GM19463 (cell line): ENCODE data around the gene AK1.

ENCODE experiments used
- ATAC-seq: cut with Tn5 transposase; IDR thresholded peaks from one replicate; pipeline ENCODE4 v1.9.1; 2021; ENCODE audit warnings: mild to moderate bottlenecking, moderate library complexity; ENCODE audit not compliant: unreplicated experiment

The AK1 gene

DNA sequence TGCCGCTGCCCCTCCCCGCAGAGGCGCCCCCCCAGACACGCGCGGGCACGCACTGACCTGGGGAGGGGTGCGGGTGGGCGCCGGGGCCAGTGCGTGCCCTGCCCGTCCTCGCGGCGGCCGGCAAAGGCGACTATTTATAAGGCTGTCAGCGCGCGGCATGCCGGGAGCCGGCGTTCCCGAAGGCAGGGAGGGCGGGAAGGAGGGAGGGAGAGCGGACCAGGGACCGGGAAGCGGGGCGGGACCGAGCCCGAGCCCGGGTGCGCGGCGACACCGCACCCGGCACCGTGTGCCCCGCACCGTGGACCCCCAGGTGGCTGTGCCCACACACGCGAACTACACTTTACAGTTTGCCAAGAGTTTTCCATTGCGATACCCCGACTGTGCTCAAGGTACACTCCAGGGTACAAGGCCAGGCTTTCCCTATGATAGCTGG lies at the start of gene AK1:
AK1 (minus strand) TSS at position 110 of the 433 bp plus-strand sequence. CDS start 3,058 bp downstream, outside the sequence.
- no peak for ATAC-seq

DNA sequence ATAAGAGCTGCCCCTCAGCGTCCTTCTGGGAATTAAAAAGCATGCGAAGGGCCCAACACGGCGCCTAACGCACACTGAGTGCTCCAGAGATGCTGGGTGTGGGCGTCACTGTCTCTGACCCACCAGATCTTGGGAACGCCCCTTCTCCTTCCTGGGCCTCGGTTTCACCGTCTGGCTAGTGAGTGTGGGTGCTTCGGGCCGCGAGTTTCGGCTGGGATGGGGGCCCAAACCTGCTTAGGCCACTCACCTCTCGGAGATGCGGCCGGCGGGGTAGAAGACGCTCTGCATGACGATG lies 49.4 kb upstream of the AK1 start:
- no peak for ATAC-seq

- no peak for ATAC-seq
Measured at GRCh38 chr9:127925959-127926905, 48.8 kb upstream of the AK1 start.

GRCh38 chr9:127924736-127925444 lies 47.4 kb upstream of the AK1 start:
- no peak for ATAC-seq

- no peak for ATAC-seq
Measured at GRCh38 chr9:127923771-127924170, 46.3 kb upstream of the AK1 start.

DNA sequence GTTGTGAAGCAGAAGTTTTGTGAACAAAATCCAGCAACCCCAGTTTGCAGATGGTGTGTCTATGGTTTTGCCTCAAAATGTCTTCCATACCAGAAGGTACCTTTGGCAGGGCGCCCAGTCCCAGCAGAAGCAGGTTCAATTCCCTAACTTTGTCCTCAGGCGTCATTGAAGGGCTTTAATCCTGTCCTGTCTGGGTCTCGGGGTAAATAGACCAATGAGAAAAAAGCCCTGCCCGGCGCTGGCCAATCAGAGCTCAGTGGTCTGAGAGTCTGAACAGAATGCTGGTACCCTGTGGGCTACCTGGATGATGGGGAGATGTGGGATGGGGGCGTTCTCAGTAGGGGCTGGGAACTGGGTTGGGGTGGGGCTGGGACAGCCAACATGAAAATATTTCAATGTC lies 45.6 kb upstream of the AK1 start:
- ATAC-seq = no peak

GRCh38 chr9:127921557-127922120 lies 44.2 kb upstream of the AK1 start:
- no peak for ATAC-seq

GRCh38 chr9:127920794-127921193 lies 43.3 kb upstream of the AK1 start:
- no peak for ATAC-seq

- no peak for ATAC-seq
Measured at GRCh38 chr9:127919253-127919815, 41.9 kb upstream of the AK1 start.

GRCh38 chr9:127918183-127919107 lies 41.0 kb upstream of the AK1 start:
- ATAC-seq = no peak

- ATAC-seq = no peak
Measured at GRCh38 chr9:127917603-127918002, 40.1 kb upstream of the AK1 start.

GRCh38 chr9:127916720-127917581 lies 39.5 kb upstream of the AK1 start, which contains the start of gene ST6GALNAC4:
Gene ST6GALNAC4 (minus strand): TSS chr9:127917041. CDS start chr9:127916419, 622 bp downstream.
- ATAC-seq = peak; percentile 77

- peak; percentile 21 for ATAC-seq
Measured at GRCh38 chr9:127915801-127916719, 38.6 kb upstream of the AK1 start.

- no peak for ATAC-seq
Measured at GRCh38 chr9:127915325-127915752, 37.9 kb upstream of the AK1 start.

- ATAC-seq = no peak
Measured at GRCh38 chr9:127913682-127914081, 36.2 kb upstream of the AK1 start.

DNA sequence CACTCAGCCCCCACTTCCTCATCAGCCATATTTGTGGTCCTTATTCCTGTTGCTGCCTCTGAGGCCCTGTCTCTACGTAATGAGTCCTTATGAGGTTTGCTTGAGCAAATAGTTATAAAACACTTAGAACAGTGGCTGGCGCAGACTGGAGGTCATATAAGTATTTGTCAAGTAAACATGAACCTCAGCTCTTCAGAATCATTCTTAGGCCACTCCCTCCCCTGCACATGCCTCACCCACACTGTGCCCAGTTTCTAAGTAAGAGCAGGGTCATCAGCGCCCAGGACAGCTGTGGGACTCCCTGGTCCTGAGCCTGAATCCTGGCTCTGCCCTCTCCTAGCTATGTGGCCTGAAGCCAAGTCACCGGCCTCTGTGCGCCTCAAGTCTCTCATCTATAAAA lies 35.4 kb upstream of the AK1 start:
- no peak for ATAC-seq

- no peak for ATAC-seq
Measured at GRCh38 chr9:127912296-127912695, 34.8 kb upstream of the AK1 start.

DNA sequence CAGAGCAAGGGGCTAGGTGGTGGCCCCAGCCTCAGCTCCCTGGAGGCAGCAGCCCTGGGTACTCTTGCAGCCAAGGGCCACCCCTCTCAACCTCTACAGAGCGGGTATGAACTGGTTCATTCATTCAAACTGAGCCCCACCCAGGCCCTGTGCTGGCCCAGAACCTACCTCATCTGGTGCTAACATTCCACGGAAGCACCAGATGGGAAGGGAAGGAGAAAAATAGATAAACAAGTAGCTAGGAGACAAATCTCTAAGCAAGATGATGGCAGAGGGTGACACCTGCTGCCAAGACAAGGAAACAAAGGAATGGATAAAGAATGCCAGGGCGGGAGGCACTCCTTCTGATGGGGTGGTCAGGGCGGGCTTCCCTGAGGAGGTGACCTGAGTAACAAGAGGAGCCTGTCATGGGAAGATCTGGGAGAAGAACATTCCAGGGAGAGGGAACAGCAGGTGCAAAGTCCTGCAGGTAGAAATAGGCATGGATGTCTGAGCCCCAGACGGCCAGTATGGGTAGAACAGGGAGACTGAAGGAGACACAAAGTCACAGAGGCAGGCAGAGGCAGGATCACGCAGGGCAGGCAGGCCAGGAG lies 33.2 kb upstream of the AK1 start:
- ATAC-seq = no peak
